ENCODE data around the gene TADA2B.

GRCh38 chr4:7017446-7018048 lies 25.6 kb upstream of the TADA2B start:
- TF ChIP-seq YY1 (IDR thresholded peaks at IDR 0.05; ENCODE audit: insufficient read depth, insufficient read length) (no peak), ZNF274 (IDR thresholded peaks at IDR 0.05; ENCODE audit: low read depth, low read length) (no peak), SUZ12 (IDR thresholded peaks at IDR 0.05; ENCODE audit: extremely low read depth, insufficient read depth, insufficient read length) (no peak)

Data from NT2/D1 (cell line).